GM23248 (cell line): ENCODE results near the gene ASTN1. TPM values are rescaled to one million over a fixed set of nuclear protein-coding genes. Genes with fewer than 3 reads are reported as not detected.

Experiments
- DNase-seq: peaks from one replicate; pipeline ENCODE4 v3.0.0-alpha.2; 2015
- H2AFZ ChIP-seq: fragments of 200-600 bp; sonication (generic); 2 replicates; pipeline ENCODE4 v1.6.1; 2016; ENCODE audit warnings: antibody characterized with exemption
- H3F3A ChIP-seq: fragments of 200-600 bp; sonication (generic); 2 replicates; pipeline ENCODE4 v1.6.1; 2016; ENCODE audit warnings: mild to moderate bottlenecking, antibody characterized with exemption, mixed run types; ENCODE audit not compliant: insufficient read depth
- H3K27ac ChIP-seq: fragments of 200-600 bp; sonication (generic); 2 replicates; pipeline ENCODE4 v1.5.1; 2016; ENCODE audit warnings: mild to moderate bottlenecking
- H3K27me3 ChIP-seq: fragments of 200-600 bp; sonication (generic); replicated peaks from 2 replicates; pipeline ENCODE4 v1.6.1; 2016; ENCODE audit warnings: mild to moderate bottlenecking; ENCODE audit not compliant: insufficient read depth
- H3K36me3 ChIP-seq: fragments of 200-600 bp; sonication (generic); 2 replicates; pipeline ENCODE4 v1.6.1; 2016; ENCODE audit warnings: low read depth, mild to moderate bottlenecking
- H3K4me1 ChIP-seq: fragments of 200-600 bp; sonication (generic); 2 replicates; pipeline ENCODE4 v1.6.1; 2016; ENCODE audit warnings: mild to moderate bottlenecking; ENCODE audit not compliant: insufficient read depth
- H3K4me2 ChIP-seq: fragments of 200-600 bp; sonication (generic); one replicate; pipeline ENCODE4 v1.6.1; 2016; ENCODE audit warnings: mild to moderate bottlenecking; ENCODE audit not compliant: unreplicated experiment
- H3K4me3 ChIP-seq: fragments of 200-600 bp; sonication (generic); 2 replicates; pipeline ENCODE4 v1.5.1; 2016; ENCODE audit warnings: mild to moderate bottlenecking
- H3K79me2 ChIP-seq: fragments of 200-600 bp; sonication (generic); 2 replicates; pipeline ENCODE4 v1.6.1; 2016; ENCODE audit warnings: mild to moderate bottlenecking; ENCODE audit not compliant: insufficient read depth
- H3K9ac ChIP-seq: fragments of 200-600 bp; sonication (generic); 2 replicates; pipeline ENCODE4 v1.6.1; 2016; ENCODE audit warnings: mild to moderate bottlenecking
- H3K9me2 ChIP-seq: fragments of 200-600 bp; sonication (generic); 2 replicates; pipeline ENCODE4 v1.6.1; 2016; ENCODE audit warnings: mixed run types, mild to moderate bottlenecking, moderate library complexity; ENCODE audit not compliant: insufficient read depth
- H3K9me3 ChIP-seq: fragments of 200-600 bp; sonication (generic); one replicate; pipeline ENCODE4 v1.6.1; 2017; ENCODE audit warnings: low read depth
- H4K20me1 ChIP-seq: fragments of 200-600 bp; sonication (generic); 2 replicates; pipeline ENCODE4 v1.6.0; 2016; ENCODE audit not compliant: insufficient read depth
- EZH2 ChIP-seq: fragments of 200-600 bp; sonication (generic); IDR thresholded peaks from 2 replicates; pipeline ENCODE4 v1.6.1; 2018; ENCODE audit warnings: antibody characterized with exemption, mild to moderate bottlenecking; ENCODE audit not compliant: insufficient read depth, poor library complexity, severe bottlenecking
- EZH2phosphoT487 ChIP-seq: fragments of 200-600 bp; sonication (generic); IDR thresholded peaks from 2 replicates; pipeline ENCODE4 v1.6.1; 2018; ENCODE audit warnings: antibody characterized with exemption, moderate library complexity, mild to moderate bottlenecking, low read depth; ENCODE audit not compliant: insufficient read depth
- WGBS, 2 experiments: methylation state at CpG; one replicate each; pipeline ENCODE4 v1.1.6; 2015 to 2017; ENCODE audit warnings: low lambda C conversion rate in 2 of 2, low coverage in 1 of 2; ENCODE audit errors: missing lambda C conversion rate in 2 of 2; 5-methylcytosine and 5-hydroxymethylcytosine counted together
- in situ Hi-C: fragments of 300-500 bp; cut with MboI; formaldehyde crosslinking; loops from 2 replicates; pipeline ENCODE4 v1.15.0; 2020
- polyA plus RNA-seq: library from polyadenylated mRNA; unstranded; fragments of >200 nt; fragmentation: Nextera tagmentation; extraction: Ambion mirVana; gene quantifications from 2 replicates; pipeline ENCODE4 v1.2.1, GENCODE V29; 2016
- total RNA-seq: library from RNA; depleted of rRNA; stranded (reverse); fragments of >200 nt; shearing (Covaris generic); gene quantifications from 2 replicates; pipeline ENCODE4 v1.2.3, GENCODE V29; 2014

ASTN1 gene
- total and polyA plus RNA-seq, 2 experiments from 2014 or later, result not detected

- H3K27ac ChIP-seq, result no peak overlapping the region
- no peak for TF ChIP-seq EZH2
- TF ChIP-seq EZH2phosphoT487, result no peak
- no peaks in the 10 kb centered on the region for H3K4me1 ChIP-seq
- no peaks in the 10 kb centered on the region for H3K36me3 ChIP-seq
- in situ Hi-C loops, result no loop called here
- no peak overlapping the region for H2AFZ ChIP-seq
- no peaks in the 10 kb centered on the region for H4K20me1 ChIP-seq
- no peak overlapping the region for H3K4me3 ChIP-seq
- H3K9me3 ChIP-seq, result no peaks in the 10 kb centered on the region
- H3K4me2 ChIP-seq, result no peak overlapping the region
- no peaks in the 10 kb centered on the region for H3K79me2 ChIP-seq
- H3K9me2 ChIP-seq, result no peaks in the 10 kb centered on the region
- no peaks in the 10 kb centered on the region for H3F3A ChIP-seq
- 27 to 29% methylated on average over 4 of the region's 4 CpGs for WGBS, 2 experiments
- DNase-seq, result no peak
- no peaks in the 10 kb centered on the region for H3K27me3 ChIP-seq
- no peak overlapping the region for H3K9ac ChIP-seq
Measured at GRCh38 chr1:176996456-176997090, 167.9 kb downstream of the ASTN1 start.

- H3K27ac ChIP-seq, result no peak overlapping the region
- H3F3A ChIP-seq, result no peaks in the 10 kb centered on the region
- TF ChIP-seq EZH2phosphoT487 (no peak), EZH2 (no peak)
- in situ Hi-C loops, result no loop called here
- no peaks in the 10 kb centered on the region for H3K79me2 ChIP-seq
- H2AFZ ChIP-seq, result no peak overlapping the region
- no peaks in the 10 kb centered on the region for H4K20me1 ChIP-seq
- no peaks in the 10 kb centered on the region for H3K9me2 ChIP-seq
- no peaks in the 10 kb centered on the region for H3K36me3 ChIP-seq
- 63 to 76% methylated on average over 3 of the region's 3 CpGs for WGBS, 2 experiments
- H3K4me3 ChIP-seq, result no peak overlapping the region
- H3K4me2 ChIP-seq, result no peak overlapping the region
- no peaks in the 10 kb centered on the region for H3K9me3 ChIP-seq
- H3K4me1 ChIP-seq, result no peaks in the 10 kb centered on the region
- H3K27me3 ChIP-seq, result no peaks in the 10 kb centered on the region
- peak; percentile 4 for DNase-seq
- no peak overlapping the region for H3K9ac ChIP-seq
Measured at GRCh38 chr1:176994931-176995596, 169.4 kb downstream of the ASTN1 start.

- H3K27ac ChIP-seq, result no peak overlapping the region
- H3K4me3 ChIP-seq, result no peak overlapping the region
- no peaks in the 10 kb centered on the region for H4K20me1 ChIP-seq
- no peaks in the 10 kb centered on the region for H3F3A ChIP-seq
- no peak overlapping the region for H2AFZ ChIP-seq
- no peak overlapping the region for H3K9ac ChIP-seq
- no peaks in the 10 kb centered on the region for H3K79me2 ChIP-seq
- no peak for DNase-seq
- H3K9me2 ChIP-seq, result no peaks in the 10 kb centered on the region
- no peaks in the 10 kb centered on the region for H3K4me1 ChIP-seq
- WGBS, 2 experiments, result 74 to 83% methylated on average over 3 of the region's 3 CpGs
- no peak overlapping the region for H3K4me2 ChIP-seq
- no peaks in the 10 kb centered on the region for H3K9me3 ChIP-seq
- H3K27me3 ChIP-seq, result no peaks in the 10 kb centered on the region
- TF ChIP-seq EZH2, result no peak
- no peak for TF ChIP-seq EZH2phosphoT487
- H3K36me3 ChIP-seq, result no peaks in the 10 kb centered on the region
- in situ Hi-C loops, result no loop called here
Measured at GRCh38 chr1:176993587-176993986, 170.9 kb downstream of the ASTN1 start.

- H3K9me3 ChIP-seq, result no peaks in the 10 kb centered on the region
- H3F3A ChIP-seq, result no peaks in the 10 kb centered on the region
- no peak overlapping the region for H3K27ac ChIP-seq
- no peaks in the 10 kb centered on the region for H4K20me1 ChIP-seq
- no peak overlapping the region for H2AFZ ChIP-seq
- H3K4me3 ChIP-seq, result no peak overlapping the region
- WGBS, 2 experiments, result 10 to 11% methylated on average over 1 of the region's 1 CpG
- no peak overlapping the region for H3K9ac ChIP-seq
- in situ Hi-C loops, result no loop called here
- TF ChIP-seq EZH2 (no peak), EZH2phosphoT487 (no peak)
- no peak overlapping the region for H3K4me2 ChIP-seq
- no peaks in the 10 kb centered on the region for H3K36me3 ChIP-seq
- no peaks in the 10 kb centered on the region; the same call in 1 of the 2 replicates for H3K27me3 ChIP-seq
- DNase-seq, result no peak
- no peaks in the 10 kb centered on the region for H3K79me2 ChIP-seq
- H3K4me1 ChIP-seq, result no peaks in the 10 kb centered on the region
- no peaks in the 10 kb centered on the region for H3K9me2 ChIP-seq
Measured at GRCh38 chr1:176989754-176990153, 174.8 kb downstream of the ASTN1 start.
